ENCODE measurements around the gene FOXN3.
A peak's percentile ranks its signal among the peaks of the same experiment; 100 is the strongest.

Gene FOXN3

GRCh38 chr14:89430391-89431236, 13.6 kb upstream of the FOXN3 start:
- DNase-seq (ENCODE audit: low read depth): no peak

DNA sequence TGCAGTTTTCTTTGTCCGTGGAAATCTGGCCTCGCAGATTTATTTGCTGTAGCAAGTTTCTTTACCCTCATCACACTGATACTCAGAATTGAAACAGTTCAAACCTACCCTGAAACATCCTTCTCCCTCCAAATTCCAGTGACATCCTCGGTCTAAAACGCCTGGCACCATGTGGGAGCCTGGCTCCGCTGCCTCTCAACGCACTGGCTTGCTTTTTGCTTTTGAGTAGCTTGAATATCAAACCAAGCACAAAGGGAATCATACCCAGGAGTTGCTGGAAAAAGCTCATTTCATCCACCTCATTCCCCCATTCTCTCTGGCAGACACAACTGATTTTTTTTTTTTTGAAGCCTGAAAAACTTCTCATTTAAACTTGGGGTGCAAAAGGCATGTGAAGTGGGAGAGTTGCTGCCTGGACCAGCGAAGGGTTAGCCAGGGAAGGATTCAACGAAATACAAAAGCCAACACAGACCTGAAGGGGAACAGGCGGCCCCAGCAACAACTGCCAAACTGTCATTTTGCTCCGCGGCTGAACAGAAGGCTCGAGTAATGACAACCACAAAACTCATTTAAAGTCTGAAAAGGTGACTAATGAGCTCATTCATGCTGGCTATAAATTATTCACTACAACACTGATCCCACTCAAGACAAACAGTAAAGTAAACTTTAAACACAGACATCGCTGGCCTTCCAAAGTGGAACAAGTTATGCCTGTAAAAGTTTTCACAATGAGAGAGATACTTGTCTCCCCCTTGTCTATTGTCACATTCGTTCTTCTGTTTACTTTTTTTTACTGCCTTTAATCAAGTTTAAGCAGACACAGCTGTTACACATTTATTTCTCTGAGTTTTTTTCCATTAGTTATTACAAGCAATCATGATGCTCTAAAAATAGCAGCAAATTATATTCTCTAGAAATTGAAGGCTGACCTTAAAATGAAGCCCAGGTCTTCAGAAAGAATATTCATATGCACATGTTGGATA, 12.5 kb upstream of the FOXN3 start:
- peak; percentile 55 for DNase-seq (ENCODE audit: low read depth)

- DNase-seq (ENCODE audit: low read depth): no peak
These were observed 11.6 kb upstream of the FOXN3 start for GRCh38 chr14:89428546-89429198.

DNA sequence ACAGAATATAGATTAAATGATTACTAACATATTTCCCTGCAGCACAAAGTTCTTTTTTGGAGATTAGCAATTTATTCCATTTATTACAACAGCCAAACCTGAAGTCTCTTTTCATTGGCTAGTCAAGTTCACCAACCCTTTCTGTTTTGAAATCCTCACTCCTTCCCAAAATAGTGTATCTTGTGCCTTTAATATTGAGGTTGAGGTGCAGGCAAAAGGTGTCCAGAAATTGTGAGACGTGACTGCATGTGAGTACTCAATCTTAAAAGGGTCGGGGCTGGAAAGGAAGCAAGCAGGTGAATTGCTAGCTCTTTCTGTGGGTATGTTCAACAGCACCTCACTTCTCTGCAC, 11.1 kb upstream of the FOXN3 start:
- no peak for DNase-seq (ENCODE audit: low read depth)

DNA sequence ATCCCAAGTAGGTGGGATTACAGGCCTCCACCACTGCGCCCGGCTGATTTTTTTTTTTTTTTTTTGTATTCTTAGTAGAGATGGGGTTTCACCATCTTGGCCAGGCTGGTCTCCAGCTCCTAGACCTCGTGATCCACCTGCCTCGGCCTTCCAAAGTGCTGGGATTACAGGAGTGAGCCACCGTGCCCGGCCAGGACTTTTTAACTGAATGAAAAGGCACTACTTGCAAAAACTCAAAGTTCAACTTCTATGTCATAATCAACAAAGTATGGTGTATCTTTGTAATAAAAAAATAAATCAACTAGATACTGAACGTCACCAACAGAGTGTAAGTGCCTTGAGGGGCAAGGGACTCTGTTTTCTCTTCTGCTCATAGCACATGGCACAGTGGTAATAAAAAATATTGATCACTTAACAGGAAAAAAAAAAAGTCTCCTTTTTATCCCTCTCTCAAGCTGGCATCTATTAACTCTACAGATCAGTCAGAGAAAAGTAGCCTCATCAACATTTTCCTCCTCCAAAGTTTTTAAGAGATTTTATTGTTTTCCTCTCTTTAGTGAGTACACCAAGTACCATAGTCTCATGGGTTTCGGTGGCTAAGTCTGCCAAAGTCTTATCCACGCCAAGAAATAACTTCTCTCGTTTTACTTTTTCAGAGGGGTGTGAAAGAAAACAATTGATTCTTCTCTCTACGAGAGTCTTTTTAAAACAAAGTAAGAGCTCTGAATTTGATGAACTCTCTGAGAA, 10.6 kb upstream of the FOXN3 start:
- no peak for DNase-seq (ENCODE audit: low read depth)

DNA sequence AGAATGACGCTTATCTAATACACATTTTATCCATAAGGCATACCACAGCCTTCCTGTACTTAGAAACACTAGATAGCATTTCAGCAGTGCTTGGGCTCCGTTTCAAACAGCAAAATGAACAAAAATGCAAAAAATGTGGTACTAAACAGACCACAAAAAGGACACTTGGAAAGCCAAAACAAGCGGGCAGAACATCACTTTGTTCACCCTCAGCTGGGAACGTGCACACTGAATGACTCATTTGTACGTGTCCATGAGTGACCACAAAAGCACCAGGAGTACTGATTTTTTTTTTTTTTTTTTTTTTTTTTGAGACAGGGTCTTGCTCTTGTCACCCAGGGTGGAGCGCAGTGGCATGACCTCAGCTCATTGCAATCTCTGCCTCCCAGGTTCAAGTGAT, 8.9 kb upstream of the FOXN3 start:
- DNase-seq (ENCODE audit: low read depth): no peak

GRCh38 chr14:89424241-89424640, 7.2 kb upstream of the FOXN3 start:
- DNase-seq (ENCODE audit: low read depth): no peak

DNA sequence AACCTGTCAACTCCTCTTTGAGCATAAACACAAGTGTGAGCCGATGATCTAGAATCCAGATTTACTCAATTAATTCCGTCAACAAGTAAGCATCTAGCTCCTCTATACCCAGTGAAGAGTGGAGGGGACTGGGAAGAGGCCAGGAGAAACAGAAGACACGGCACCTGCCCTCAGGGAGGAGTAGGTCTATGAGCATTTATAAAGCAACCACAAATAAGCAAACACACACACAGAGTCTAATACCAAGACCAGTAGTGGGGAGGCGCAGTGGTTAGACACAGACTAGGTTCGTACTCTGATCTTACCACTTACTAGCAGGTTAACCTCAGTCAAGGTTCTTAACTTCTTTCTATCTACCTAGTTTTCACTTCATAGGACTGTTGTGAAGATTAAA, 5.9 kb upstream of the FOXN3 start:
- no peak for DNase-seq (ENCODE audit: low read depth)

DNA sequence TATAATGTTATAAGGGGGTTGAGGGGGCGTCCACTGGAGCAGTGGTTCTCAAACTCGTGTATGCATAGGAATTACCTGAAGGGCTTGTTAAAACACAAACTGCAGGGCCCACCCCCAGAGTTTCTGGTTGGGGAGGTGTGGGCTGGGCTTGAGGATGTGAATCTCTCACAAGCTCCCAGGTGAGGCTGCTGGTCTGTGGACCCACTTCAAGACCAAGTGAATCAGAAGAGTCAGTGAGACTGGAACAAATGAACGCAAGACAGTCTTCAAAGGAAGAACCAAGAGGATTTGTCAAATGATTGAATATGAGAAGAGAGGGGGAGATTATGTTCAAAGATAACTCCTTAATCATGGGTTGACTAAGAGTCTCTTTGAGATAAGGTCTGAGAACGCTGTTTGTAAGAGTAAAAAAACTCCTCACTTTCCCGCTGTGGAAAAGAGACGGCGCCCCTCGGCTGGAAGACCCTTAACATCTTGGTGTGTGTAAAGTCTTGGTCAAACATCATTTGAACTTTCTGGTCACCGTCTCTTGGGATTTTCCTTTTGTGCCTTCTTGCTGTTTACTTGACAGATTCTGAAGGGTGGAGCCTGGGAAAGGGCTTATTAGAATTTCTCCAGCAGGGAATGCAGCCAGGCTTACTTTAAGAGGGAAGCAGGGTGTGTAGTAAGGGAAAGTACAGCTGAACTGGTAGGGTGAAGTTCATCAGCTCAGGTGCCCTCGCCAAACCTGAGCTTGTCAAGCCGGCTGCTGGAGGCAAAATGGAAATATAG, 5.3 kb upstream of the FOXN3 start:
- DNase-seq (ENCODE audit: low read depth): peak; percentile 61

DNA sequence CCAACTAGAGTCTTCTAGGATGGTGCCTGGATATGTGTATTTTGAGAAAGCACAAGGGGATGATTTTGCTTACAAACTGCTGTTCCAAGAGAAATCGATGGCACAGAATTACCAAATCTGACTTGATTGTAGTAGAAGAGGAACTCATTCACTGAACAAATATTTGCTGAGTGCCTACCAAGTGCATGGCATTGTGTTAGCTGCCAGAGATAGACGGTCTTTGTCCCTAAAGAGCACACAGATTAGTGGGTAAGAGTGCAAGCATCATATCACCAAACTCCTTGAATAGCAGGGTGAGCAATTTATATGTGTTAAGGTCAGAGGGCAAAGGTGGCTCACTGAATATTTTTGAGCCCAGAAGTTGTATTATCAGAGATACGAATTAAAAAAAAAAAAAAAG, 3.5 kb upstream of the FOXN3 start:
- no peak for DNase-seq (ENCODE audit: low read depth)

- DNase-seq (ENCODE audit: low read depth): no peak
These were observed 3.0 kb upstream of the FOXN3 start for GRCh38 chr14:89419973-89420482.

DNA sequence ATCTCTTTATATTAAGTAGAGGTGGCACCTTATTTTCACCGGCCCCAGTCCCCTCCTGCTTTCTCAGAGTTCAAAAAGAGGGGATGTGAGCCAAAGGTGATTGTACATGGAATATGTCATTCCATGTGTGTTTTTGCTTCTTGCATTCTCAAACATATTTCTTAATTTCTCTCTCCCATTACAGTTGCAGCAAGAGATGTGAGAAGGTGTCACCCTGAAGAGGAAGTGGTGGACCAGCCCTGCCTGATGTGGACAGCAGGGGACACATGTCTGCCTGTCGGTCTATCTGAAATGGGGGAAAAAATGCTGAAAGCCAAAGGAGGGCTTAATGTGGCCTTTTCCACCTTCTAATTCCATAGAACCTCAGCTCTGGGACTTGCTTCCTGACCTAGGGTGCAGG, 1.9 kb upstream of the FOXN3 start:
- no peak for DNase-seq (ENCODE audit: low read depth)

DNA sequence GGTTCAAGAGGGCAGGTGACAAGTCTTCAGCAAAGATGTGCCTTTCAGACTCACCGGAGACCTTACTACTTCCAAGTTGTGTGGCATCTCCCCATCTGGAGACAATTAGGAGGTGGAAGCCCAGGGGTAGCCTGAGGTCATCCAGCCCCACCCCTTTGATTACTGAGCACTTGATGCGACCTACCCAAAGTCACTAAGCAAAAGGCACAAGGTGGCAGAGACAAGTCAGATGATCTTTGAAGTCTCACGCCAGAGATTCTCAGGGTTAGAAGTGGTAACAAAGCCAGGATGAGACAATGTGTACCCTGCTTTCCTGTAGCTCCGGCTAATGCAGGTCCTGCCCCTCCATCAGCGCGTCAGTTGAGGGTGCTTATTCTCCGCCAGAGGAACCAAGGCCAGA, 1.4 kb upstream of the FOXN3 start:
- no peak for DNase-seq (ENCODE audit: low read depth)

DNA sequence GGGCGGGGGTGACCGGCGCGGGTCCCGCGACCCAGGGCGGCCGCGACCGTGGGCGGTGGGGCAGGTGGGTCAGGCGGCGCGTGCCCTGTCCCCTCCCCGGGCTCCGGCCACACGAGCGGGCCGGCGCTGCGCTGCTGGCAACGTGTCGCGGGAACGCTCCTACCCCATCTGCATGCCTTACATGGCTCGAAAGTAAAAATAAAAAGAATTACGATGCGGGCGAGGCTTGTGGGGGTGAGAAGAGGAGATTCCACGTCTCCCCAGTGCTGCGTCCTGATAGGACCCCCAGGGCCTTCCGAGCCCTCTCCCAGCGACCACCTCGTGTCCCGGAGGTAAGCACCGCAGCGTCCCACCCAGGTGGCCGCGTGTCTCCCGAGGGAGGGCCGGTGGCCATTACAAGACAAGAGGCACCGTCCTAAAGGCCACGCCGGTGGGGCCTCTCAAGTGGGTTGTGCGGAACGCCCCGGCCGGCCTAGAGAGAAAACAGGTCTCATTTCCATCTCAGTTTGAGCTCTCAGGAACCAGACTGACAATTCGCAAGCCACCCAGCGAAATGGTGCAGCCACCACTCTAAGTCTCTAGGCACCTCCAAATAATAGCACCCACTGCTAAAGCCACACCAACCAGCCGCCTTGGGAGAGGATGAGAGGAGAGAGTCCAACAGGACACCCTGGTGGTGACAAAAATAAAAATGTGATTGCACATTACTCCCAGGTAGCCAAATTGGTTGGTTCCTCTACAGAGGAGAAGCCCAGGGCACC, 612 bp upstream of the FOXN3 start:
- DNase-seq (ENCODE audit: low read depth): no peak

DNA sequence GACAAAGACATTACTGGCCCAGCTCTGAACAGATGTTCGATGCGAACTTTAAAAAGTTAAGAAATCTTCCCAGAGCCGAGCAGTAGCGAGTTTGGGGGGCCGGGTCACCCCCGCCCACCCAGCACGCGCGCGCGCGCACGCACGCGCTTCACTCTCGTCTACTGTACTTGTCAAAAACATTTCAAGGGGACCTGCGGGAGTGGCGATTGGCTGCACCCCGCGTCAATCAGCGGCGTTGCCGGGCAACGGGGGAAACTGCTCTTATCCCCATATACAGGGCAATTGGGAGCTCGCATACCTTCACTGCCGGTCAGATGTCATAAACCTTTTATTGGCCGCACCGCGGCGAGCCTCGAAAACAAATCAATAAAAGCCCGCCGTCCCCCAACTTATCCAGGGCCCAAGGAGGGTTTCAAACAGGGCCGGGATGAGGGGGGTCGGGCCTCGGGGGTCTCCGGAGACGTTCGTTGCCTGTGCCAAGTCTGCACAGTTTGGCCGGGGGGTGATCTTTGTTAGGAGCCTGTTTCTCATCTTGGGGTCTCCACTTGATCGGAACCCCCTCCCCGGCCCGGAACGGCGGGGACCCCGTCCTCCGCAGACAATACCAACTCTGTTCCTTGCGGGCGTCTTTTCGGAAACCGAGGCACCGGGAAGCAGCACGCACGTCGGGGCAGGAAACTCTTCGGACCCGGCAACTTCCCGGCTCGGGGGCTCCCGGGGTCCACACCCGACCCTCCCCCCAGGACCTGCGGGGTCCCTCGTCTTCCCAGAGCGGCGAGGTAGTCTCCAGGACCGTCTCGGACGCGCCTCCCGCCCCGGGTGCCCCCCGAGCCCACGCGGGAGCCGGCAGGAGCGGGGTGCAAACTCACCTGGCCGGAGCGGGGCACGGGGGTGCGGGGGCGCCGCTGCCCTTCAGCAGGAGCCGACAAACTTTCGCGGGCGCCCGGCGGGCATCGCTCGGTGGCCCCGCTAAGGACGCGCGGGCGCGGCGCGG, 734 bp downstream of the FOXN3 start:
- peak; percentile 97 for DNase-seq (ENCODE audit: low read depth)

DNA sequence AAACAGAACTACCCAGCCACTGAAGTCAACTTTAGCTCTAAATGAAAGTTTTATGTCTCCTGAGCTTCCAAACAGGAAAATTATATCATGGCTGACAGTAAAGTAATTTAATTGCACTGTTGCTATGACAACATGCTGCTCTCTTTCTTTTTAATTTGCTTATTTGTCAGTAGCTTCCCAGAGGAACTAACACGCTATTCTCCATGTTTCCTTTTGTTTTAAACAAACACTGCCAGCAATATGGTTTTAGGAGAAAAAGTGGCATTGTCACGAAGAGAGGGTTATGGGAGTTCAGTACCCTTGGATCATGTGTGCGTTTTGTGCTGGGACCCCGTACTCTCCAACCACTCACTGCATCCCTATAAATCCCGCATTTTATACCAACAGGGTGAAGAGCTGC, 1.9 kb downstream of the FOXN3 start:
- DNase-seq (ENCODE audit: low read depth): no peak

DNA sequence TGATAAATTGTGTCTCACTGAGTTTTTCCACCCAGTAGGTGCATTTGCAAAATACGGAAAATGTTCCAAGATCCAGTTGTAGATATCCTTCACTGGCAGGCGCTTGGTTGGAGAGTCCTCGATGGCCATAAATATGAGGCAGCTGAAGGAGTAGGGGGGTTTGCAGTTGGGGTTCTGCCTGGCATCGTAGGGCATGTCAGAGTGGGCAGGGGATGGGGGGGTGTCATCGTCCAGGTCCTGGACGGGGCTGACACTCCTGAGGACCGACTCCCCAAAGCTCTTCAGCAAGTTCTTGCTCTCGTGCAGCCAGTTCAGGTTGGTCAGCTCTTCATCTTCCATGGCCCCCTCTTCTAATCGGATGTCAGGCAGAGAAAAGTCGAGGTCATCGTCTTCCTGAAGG, 5.1 kb downstream of the FOXN3 start:
- no peak for DNase-seq (ENCODE audit: low read depth)

GRCh38 chr14:89409961-89410360, 7.1 kb downstream of the FOXN3 start:
- no peak for DNase-seq (ENCODE audit: low read depth)

Measured in activated T-cell treated with anti-CD3 and anti-CD28 coated beads for 48 hours (primary cell).